NCI-H82 treated with DMSO at 0.1 percent for 48 hours (cell line): ENCODE results near the gene DENND4A.

Experiments used
- DNase-seq: peaks from one replicate; lab custom pipeline; 2025; ENCODE audit not compliant: unreplicated experiment; lab: John Stamatoyannopoulos, UW

The DENND4A gene

DNA sequence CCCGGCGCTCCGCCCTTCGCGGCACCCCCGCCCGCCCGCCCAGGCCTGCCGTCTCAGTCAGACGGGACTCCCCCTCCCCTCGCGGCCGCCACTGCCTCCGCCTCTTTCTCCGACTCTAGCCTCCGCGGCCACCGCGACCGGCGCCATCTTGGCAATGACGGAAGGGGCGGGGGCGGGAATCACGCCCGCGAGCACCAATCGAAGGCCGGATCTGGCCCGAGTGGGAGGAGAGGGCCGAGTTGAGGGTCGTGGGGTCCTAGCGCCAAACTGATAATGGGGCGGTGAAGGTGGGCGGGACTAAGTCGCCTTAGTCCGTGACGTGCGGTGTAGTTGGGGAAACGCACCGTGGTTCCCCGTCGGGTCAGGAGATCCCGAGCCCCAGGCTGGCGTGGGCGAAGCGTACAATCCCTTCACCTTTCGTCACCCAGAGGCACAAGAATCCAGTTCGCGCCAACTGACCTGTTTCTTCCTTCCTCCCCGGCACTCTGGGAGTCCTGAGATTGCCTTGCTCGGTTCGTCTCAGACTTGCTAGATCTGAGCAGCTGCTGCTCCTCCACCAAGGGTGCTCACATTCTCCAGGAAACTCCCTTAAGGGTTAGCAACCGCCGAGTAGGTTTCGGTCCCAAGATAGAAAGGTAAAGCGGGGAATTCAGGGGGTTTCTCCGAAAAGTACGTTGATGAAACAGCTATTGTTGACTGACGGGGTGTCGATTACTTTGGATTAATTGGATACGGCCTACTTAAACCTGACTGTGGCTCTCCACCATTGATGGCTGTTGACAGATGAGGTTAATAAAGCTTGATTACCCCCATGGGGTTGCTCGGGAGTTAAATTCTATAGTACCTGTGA lies at the start of gene DENND4A:
TSS of gene DENND4A (minus strand) at position 156 of the 850 bp plus-strand sequence. CDS start 35,843 bp downstream, outside the sequence.
- DNase-seq, result peak; percentile 97

DNA sequence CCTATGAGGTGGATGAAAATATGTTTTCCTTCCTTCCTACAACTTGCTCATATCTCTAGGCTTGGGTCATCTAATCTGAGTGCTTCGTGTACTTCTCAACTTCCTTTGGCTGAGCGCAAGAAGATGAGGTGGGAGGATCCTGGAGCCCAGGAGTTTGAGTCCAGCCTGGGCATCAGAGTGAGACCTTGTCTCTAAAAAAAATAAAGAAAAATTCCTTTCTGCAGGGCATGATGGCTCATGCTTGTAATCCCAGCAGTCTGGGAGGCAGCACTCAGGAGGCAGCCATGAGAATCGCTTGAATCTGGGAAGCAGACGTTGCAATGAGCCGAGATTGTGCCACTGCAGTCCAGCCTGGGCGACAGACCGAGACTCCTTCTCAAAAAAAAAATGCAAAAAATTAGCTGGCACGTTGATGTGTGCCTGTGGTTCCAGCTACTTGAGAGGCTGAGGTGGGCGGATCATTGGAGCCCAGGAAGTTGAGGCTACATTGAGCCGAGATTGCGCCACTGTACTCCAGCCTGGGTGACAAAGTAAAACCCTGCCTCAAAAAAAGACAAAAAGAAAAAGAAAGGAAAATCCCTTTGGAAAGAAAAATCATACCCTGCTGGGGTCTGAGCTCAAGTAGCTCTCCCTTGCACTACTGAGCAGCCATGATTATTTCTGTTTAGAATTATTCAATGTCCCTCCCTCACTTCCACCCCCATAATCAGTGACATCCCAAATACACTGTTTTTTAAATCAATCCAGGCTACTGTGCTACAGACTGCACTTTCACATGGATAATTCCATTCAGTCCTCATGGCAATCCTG lies 49.2 kb upstream of the DENND4A start:
- DNase-seq, result no peak

DNA sequence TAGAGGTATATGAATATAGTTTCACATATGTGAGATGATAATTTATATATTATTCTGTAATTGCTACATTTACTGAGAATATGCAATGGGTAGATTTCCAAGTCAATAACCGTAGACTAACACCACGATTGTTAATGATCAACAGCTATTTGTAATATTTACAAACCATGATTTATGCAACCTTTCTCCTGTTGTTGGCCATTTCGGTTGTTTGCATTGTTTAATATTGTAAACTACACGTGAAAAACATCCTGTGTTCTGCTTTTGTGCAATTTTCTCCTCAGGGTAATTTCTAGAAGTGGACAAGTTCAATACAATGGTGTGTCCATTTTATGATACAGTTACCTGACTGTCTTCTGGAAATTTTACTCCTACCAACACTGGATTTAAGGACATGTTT lies 47.9 kb upstream of the DENND4A start:
- no peak for DNase-seq

DNA sequence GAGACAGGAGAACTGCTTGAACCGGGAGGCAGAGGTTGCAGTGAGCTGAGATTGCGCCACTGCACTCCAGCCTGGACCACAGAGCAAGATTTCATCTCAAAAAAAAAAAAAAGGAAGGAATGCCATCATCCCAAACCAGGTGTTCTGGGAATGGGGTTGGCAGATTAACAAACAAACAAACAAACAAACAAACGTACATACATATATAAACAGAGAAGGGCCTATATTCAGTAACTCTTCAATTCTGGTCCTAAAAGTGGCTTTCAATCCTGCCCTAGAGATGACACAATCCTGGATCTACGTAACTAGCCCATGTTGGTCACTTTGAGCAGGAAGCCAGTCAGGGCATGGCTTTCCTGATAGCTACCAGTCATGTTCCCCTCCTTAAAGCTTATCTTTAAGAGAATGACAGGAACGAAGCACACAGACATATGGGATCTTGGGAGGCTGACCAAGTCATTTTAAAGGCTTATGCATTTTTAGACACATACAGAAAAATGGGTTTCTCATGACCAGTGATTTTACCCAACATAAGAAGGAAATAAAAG lies 47.3 kb upstream of the DENND4A start:
- no peak for DNase-seq

DNA sequence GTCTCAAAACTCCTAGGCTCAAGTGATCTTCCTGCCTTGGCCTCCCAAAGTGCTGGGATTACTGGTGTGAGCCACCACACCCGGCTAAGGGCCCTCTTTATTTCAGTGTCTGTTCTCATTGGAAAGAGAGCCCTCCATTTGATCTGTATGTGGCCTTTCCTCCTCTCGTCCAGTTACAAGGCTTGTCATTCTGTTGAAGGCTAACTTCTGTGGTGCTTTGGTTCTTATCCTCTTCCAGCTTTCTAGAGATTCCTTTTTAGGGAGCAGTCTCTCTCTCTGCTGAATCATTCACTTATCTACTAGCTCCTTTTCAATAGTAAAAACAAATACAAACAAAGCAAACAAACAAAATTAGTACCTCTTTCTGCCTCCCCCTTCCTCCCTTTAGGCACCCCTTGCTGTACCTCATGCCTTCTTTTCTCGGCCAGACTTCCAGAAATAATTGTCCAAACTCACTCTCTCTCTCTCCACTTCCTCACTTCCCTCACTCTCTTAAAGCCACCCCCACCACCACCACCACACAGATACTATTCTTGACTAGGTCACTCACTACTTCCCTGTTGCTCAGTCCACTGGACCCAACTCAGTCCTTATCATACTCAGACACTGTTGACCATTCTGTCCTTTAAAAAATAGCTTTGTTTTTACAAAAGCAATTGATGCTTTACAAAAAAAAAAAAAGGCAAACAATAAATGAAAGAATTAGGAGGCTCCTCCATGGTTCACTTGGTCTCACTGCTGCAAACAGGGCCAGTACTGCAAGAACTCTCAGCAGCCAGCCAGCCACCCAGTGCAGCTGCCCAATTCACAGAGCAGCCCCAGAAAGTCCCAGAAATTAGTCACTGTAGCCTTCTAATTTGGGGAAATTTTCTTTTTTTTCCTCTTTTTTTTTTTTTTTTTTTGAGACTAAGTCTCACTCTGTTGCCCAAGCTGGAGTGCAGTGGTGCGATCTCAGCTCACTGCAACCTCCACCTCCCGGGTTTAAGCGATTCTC lies 45.5 kb upstream of the DENND4A start:
- no peak for DNase-seq

DNA sequence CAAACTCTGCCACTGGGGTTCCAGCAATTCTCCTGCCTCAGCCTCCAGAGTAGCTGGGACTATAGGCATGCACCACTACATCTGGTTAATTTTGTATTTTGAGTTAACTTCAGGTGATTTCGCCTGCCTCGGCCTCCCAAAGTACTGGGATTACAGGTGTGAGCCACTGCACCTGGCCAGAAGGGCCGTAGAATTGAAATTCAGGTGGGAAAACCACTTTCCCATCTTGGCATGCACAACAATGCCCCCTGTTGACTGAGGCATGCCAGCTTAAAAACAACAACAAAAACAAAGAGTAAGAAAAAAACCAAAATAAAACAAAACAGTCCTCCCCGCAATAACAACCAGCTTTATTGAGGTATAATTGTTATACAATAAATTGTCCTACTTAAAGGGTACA lies 44.6 kb upstream of the DENND4A start:
- DNase-seq, result no peak

DNA sequence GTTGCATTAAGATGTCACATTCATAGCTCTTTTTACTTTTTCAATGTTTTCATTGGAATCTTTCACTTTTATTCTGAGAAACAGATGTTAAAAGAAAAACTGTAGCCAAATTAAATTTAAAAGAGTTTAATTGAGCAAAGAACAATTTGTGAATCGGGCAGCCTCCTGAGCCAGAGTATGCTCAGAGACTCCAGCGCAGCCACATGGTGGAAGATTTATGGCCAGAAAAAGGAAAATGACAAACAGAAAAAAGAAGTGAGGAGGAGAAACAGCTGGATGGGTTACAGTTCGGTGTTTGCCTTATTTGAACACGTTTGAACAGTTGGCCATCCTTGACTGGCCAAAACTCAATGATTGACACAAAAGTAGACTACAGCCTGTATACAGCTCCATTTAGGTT lies 43.4 kb upstream of the DENND4A start:
- DNase-seq, result no peak

DNA sequence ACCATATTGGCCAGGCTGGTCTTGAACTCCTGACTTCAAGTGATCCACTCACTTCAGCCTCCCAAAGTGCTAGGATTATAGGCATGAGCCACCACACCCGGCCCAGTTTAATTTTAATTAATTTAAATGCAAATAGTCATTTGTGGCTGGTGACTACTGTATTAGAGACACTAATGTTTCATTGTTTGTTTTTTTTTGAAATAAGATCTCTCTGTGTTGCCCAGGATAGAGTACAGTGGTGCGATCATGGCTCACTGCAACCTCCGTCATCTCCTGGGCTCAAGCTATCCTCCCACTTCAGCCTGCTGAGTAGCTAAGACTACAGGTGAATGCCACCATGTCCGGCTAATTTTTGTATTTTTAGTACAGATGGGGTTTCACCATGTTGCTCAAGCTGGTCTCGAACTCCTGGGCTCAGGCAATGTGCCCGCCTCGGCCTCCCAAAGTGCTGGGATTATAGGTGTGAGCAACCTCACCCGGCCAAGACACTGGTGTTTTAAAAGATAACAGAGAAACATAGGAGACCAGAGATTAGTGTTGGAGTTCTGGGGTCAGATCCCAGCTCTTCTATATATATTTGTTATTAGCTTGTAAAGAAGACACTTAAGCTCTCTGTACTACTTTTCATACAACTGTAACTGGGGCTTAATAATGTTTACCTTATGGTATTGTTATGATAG lies 42.6 kb upstream of the DENND4A start:
- no peak for DNase-seq

DNA sequence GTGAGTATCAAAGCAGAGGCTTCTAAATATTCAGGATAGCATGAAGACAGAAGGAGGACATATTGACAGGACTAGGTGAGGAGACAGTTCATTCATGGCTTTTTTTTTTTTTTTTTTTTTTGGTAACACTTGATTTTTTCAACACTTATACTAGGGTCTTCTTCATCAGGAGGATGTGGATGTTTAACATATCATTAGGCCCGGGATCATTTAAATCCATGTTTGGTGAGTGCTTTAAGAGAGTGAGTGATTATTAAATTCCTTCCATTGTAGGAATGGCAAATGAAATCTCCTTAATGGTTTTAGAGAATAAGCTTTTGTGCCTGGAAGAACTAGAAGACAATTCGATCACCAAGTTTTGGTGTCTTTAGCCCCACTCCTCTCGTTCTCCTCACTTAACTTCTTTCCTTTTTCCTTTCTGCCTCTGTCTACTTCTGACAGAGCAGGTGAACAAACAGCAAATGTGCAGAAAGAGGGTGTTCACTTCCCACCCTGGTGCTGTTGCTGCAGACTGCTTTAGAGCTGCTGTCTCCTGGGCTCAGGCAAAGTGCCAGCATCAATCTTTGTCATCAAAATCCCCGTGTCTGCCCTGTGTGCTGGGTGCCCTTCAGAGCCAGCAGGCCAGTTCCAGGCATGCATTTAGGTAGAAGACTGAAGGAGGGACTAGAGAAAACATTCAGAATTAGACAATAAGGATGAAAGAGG lies 41.6 kb upstream of the DENND4A start:
- DNase-seq, result peak; percentile 51

DNA sequence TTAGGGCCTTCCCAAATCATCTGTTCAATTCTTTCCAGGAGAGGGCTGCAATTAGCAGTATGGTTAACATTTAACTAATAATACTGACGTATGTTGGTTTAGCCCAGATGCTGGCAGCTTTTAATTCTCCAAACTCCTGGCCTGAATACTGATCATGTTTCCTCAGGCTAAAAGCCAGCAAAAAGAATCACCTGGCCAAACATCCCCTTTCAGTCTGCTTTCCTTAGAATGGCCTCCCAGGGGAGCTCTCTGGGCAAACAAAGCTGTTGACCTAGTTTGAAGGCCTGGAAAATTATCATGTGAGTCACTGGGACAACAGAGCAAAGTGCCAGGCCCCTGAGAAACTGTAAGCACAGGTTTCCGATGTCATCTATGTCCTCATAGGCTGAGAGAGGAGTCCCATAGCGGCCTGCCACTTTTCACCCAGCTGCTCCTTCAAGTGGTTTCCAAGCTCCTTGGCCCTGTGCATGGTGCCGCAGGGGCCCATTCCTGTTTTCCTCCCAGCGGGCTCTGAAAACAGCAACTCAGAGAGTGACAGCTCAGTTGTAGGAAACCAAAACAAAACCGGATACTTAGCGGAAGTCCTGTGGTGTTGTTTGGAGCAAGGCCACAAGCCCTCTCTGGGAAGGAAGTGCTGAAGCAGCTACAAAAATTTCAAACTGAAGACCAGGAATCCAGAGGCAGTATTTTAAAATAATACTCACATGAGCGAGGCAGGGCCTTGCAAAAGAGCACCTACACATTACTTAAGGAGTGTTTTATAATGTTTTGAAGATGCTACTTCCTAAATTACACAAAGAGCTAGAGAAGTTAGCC lies 40.7 kb upstream of the DENND4A start:
- no peak for DNase-seq

DNA sequence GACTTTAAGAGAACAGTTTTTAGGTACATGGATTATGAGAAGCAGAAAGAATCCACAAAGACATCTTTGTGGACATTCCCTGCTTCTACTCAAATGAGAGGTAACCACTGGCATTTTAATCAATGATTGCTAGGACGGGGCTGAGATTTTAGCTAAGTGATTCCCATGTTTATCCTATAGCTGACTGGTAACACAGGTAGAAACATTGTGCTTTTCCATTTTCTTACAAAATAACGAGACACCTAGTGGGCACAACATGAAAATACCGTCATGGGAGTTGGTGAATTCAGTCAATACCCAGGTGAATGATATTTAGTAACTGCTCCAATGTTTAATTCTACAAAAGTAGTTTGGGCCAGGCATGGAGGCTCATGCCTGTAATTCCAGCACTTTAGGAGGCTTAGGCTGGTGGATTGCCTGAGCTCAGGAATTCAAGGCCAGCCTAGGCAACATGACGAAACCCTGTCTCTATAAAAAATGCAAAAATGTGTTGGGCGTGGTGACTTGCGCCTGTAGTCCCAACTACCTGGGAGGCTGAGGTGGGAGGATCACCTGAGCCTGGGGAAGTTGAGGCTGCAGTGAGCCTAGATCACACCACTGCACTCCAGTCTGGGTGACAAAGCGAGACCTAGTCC lies 37.2 kb upstream of the DENND4A start:
- DNase-seq, result no peak

DNA sequence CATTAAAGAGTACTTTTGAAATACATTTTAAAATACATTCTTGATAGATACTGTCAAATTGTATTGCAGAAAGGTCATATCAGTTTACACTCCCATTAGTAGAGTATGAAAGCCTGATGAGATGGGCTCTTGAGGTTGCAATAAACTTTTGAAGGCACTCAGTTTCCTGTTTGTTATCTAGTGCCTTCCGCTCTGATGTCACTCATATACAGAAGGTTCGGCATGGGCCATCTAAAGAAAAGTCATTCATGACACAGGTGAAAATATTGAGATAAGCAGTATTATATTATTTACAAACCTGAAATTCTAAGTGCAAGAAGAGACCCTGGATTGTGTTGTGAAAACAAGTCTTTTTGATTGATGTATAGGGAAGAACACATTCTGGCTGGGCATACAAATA lies 36.5 kb upstream of the DENND4A start:
- no peak for DNase-seq

DNA sequence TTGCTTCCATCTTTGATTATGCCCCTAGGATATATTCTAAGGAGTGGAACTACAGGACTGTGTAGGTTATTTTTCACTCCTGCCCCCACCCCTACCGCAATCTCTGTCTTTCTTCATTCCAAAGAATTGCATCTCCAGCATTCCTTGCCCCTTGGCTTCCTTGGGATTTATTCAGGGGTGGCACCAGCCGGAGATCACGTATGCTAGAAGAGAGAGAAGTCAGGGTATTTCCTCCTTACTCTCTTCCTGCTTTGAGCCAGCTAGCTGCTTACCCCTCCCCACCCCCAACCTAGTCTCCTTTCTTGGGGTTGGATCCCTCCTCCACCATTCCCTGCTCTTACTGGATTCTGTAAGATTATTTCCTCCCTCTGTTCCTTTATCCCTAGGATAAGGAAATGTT lies 35.0 kb upstream of the DENND4A start:
- no peak for DNase-seq

DNA sequence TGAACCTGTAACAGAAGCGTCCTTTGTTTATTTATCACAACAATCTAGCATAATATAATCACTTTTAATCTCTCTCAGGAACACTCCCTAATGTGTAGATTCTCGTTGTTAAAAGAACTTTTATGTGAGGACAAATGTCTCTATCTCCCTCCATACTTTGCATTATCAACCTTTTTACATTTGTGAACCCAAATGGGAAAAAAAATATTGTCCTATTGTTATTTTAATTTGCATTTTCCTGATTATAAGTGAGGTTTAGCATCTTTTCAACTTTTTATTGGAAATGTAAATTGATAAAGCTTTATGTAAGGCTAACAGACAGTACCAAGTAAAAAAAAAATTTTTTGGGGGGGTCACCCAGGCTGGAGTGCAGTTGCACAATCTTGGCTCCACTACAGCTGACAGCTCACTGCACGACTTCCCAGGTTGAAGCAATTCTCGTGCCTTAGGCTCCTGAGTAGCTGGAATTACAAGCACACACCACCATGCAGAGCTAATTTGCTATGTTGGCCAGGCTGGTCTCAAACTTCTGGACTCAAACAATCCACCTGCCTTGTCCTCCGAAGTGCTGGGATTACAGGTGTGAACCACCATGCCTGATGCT lies 33.0 kb upstream of the DENND4A start:
- DNase-seq, result no peak

DNA sequence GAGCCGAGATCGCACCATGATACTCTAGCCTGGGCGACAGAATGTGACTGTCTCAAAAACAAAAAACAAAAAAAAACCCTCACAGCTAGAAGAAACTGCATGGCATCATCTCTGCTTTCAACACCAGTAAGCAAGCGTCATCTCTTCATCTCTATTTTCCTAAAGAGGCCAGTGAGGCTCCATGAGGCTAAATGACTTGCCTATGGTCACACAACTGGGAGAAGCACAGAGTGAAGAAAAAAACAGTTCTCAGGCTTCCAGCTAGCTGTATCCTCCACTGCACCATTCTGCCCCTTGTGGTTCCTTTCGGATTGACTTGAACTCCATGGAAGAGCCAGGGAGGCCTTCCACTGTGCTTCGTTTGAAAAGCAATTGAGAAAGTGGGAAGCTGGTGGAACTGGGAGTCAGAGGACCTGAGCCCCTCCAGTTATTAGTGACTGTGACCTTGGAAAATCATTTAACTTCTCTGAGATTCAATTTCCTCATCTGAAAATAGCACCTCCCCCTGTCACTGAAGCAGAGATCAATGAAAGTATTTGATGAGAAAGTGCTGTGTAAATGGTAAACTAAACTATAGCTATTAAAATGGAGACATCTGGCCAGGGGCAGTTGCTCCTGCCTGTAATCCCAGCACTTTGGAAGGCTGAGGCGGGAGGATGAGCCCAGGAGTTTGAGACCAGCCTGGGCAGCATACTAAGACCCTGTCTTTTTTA lies 32.1 kb upstream of the DENND4A start:
- peak; percentile 24 for DNase-seq

DNA sequence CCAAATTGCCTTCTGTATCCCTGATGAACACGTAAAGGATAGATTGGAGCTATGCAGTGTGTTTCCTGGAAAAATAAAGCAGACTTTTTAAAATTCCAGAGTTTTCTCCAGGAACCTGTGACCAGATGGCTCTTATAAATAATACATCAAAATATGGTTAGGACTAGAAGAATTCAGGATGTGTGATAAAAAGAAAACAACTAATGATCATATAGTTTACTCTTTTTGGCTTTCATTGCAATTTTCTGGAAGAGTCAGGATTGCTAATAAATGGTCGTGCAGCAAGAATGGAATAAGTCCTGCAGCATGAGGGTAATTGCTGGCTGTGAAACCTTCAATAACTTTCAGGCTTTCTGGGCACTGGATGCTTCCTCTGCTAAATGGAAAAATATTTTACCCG lies 30.2 kb upstream of the DENND4A start:
- DNase-seq, result no peak

DNA sequence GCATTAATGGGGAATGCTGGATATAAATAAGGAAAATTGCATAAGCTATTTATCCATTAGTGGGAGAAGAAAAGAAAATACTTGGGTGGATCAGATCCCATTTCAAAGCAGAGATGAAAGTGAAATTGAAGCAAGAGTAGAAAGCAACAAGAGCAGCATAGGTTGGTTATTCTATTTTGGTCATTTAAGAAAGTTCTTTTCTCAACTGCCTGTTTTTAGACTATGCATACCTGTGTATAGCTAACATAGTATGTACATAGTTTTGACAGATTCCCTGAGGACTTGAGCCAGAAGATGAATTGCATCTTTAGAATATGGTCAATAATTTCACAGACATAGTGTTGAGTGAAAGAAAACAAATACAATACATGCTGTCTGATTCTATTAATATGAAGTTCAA lies 29.0 kb upstream of the DENND4A start:
- no peak for DNase-seq
